Kidney (tissue), 14 donors: Measurements from ENCODE around the gene IFRD2. TPM values are rescaled to one million over a fixed set of nuclear protein-coding genes. Genes with fewer than 3 reads are reported as not detected.

ENCODE experiments used
- DNase-seq, 5 donors: peaks; one replicate each; pipeline ENCODE4 v3.0.0-alpha.2; 2013 to 2020
- FAIRE-seq: peaks from 2 replicates; lab custom pipeline; 2012; peaks lifted over from hg19 to GRCh38; lab: Jason Lieb, UNC
- H3K27ac ChIP-seq, 2 donors: one replicate each; pipeline ENCODE4 v1.7.0; 2013; ENCODE audit warnings: low read depth in 2 of 2, low read length in 2 of 2, inconsistent platforms in 1 of 2
- H3K27me3 ChIP-seq: one replicate; pipeline ENCODE4 v1.7.1; 2013; ENCODE audit warnings: low read length, inconsistent platforms; ENCODE audit not compliant: control insufficient read depth, insufficient read depth
- H3K36me3 ChIP-seq, 3 donors: one replicate each; pipeline versions ENCODE4 v1.7.0 to v1.7.1; 2013; ENCODE audit warnings: low read length in 3 of 3, control low read depth in 1 of 3, inconsistent platforms in 1 of 3; ENCODE audit not compliant: insufficient read depth in 3 of 3, control insufficient read depth in 2 of 3
- H3K4me1 ChIP-seq, 3 donors: one replicate each; pipeline versions ENCODE4 v1.7.0 to v1.7.1; 2013; ENCODE audit warnings: low read length in 3 of 3, inconsistent platforms in 1 of 3, low read depth in 1 of 3; ENCODE audit not compliant: control insufficient read depth in 2 of 3, insufficient read depth in 2 of 3
- H3K4me3 ChIP-seq, 3 donors: one replicate each; pipeline versions ENCODE4 v1.7.0 to v1.8.1; 2013; ENCODE audit warnings: low read length in 3 of 3, control low read depth in 1 of 3, inconsistent platforms in 1 of 3
- H3K9ac ChIP-seq, 3 donors: one replicate each; pipeline versions ENCODE4 v1.7.0 to v1.7.1; 2013; ENCODE audit warnings: low read length in 3 of 3, control low read depth in 1 of 3, inconsistent platforms in 1 of 3
- H3K9me3 ChIP-seq, 3 donors: one replicate each; pipeline versions ENCODE4 v1.7.0 to v1.7.1; 2013; ENCODE audit warnings: low read length in 3 of 3, control low read depth in 1 of 3, inconsistent platforms in 1 of 3; ENCODE audit not compliant: control insufficient read depth in 2 of 3, insufficient read depth in 1 of 3
- intact Hi-C: fragments of 100-400 bp; cut with DNase I; formaldehyde crosslinking; loops from one replicate; pipeline ENCODE4 v1.11.1; 2022
- polyA plus RNA-seq: library from polyadenylated mRNA; stranded (reverse); fragments of 350-450 nt; fragmentation: Illumina TruSeq; extraction: RNeasy Lipid Tissue Mini Kit (QIAGEN cat#74804); gene quantifications from one replicate; pipeline ENCODE4 v1.2.3, GENCODE V29; 2014; ENCODE audit warnings: low read depth, low replicate concordance; ENCODE audit not compliant: insufficient read depth
- total RNA-seq: library from RNA; stranded (reverse); fragmentation: NEBNext Ultra II Directional; extraction: Animal tissue kit (Norgen Biotek cat#: 25700); gene quantifications from one replicate; pipeline ENCODE4 v1.2.1, GENCODE V29; 2021
- TF ChIP-seq, protein P1 (sequence below): IDR thresholded peaks from 3 replicates; pipeline ENCODE4 v1.5.1; 2012; ENCODE audit warnings: mild to moderate bottlenecking, moderate library complexity, borderline replicate concordance; ENCODE audit not compliant: insufficient read depth; ENCODE audit errors: extremely low read depth
- donor health status: control.
- donor health status: control.
- donor health status: control.
- donor health status: control.
- donor health status: control.
- donor health status: DM: yes; HTN: yes; CAD: no.
- donor health status: Normal renal cell carcinoma (clear cell type).

Gene IFRD2
- total and polyA plus RNA-seq, 2 donors from 2014 or later, result 54.1 to 78.1 TPM

DNA sequence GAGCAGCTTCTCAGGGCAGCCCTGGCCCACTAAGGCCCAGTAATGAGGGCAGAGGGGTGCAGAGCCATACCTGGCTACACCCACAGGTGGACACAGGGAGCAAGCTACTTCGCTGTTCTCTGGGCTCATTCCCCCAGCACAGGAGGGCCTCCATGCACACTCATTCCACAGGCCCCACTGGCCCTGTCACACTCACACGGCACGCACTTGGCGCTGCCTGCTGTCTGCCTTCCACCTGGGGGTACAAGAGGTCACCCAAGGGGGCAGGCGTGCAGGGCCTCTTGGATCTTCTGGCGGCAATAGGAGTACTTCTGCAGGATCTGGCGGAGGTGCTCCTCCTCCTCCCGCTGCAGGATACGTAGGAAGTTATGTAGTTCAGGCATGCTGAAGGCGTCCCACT is 38.1 kb upstream of the IFRD2 start:
- no peak overlapping the region for H3K27ac ChIP-seq
- FAIRE-seq (no peak), DNase-seq (no peak)
- peaks cover 0 to 19% (median 3%) of the 10 kb centered on the region in 3 donors for H3K4me1 ChIP-seq
- no peaks in the 10 kb centered on the region for H3K27me3 ChIP-seq
- no peak overlapping the region for H3K9ac ChIP-seq
- intact Hi-C loops, result no loop called here
- H3K9me3 ChIP-seq, result no peaks in the 10 kb centered on the region
- H3K36me3 ChIP-seq, result peaks cover 4 to 37% (median 23%) of the 10 kb centered on the region in 3 donors
- H3K4me3 ChIP-seq, result no peak overlapping the region
- TF ChIP-seq, protein P1, sequence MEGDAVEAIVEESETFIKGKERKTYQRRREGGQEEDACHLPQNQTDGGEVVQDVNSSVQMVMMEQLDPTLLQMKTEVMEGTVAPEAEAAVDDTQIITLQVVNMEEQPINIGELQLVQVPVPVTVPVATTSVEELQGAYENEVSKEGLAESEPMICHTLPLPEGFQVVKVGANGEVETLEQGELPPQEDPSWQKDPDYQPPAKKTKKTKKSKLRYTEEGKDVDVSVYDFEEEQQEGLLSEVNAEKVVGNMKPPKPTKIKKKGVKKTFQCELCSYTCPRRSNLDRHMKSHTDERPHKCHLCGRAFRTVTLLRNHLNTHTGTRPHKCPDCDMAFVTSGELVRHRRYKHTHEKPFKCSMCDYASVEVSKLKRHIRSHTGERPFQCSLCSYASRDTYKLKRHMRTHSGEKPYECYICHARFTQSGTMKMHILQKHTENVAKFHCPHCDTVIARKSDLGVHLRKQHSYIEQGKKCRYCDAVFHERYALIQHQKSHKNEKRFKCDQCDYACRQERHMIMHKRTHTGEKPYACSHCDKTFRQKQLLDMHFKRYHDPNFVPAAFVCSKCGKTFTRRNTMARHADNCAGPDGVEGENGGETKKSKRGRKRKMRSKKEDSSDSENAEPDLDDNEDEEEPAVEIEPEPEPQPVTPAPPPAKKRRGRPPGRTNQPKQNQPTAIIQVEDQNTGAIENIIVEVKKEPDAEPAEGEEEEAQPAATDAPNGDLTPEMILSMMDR, result no peak

DNA sequence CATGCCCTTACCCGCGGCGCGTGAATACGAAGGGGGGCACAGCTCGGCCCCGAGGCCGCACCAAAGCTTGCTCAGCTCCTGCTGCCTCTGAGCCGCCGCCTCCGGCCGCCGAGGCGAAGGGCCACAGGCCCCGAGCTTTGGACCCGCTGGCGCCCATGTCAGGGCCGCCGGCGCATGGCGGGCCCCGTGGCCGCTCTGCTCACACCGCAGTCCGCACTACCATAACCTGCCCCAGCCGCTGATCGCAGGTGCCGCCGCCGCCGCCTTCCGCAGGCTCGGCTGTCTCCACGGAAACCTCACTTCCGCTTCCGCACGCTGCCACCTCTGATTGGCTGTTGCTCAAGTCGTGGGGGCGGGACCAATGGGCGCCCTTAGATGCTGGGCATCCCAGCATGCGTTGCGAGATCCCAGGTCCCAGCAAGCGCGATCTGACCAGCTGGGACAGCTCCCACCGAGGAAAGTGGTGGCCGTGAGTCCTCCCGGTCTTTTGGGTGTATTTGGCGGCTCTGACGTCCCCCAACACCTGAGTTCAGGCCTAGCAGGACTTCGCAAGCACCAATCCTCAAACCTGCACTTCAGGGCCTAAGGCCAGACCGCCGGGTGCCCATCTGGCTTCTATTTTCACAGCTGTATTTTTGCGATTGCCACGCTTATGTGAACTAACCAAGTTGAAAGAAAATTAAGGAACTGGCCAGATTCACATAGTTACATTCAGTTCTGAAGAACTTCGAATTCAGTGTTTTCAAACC is 35.9 kb upstream of the IFRD2 start, which contains the start of gene TUSC2:
TUSC2 (minus strand) TSS at position 281 of the 749 bp plus-strand sequence; CDS start at position 157, 124 bp downstream.
- Histone ChIP-seq H3K4me3 (peak within 1 kb of the TSS; percentile 68 to 89 (median 70)), H3K27me3 (no peaks in the 10 kb centered on the region), H3K4me1 (peaks cover 0 to 22% (median 12%) of the 10 kb centered on the region in 3 donors), H3K27ac (peak within 1 kb of the TSS; percentile 77 to 87), H3K36me3 (peaks cover 4 to 41% (median 23%) of the 10 kb centered on the region in 3 donors), H3K9ac (peak within 1 kb of the TSS; percentile 44 to 90 (median 84)), H3K9me3 (no peaks in the 10 kb centered on the region)
- TF ChIP-seq, protein P1, result no peak
- intact Hi-C loops, result no loop called here
- DNase-seq, result peak; percentile 97 to 99 (median 98)
- FAIRE-seq, result peak; percentile 52

DNA sequence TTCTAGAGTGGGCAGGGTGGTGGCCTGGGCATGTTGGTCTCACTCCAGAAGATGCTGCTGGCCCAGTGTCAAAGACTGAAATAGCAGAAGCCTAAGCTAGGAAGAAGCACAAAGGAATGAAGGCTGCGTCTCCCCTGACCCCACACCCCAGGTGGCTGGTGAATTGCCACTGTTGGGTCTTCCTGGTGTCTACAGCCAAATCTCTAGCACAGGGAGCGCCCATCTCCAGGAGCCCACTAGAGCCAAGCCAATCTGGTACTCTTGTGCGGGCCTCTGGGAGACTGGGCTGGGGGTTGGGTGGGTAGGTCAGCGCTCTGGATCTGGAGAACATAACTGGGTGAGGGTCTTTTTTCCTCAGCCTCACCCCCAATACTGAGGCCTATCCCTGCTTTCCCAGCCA is 34.9 kb upstream of the IFRD2 start:
- TF ChIP-seq, protein P1, result no peak
- peaks cover 4 to 40% (median 23%) of the 10 kb centered on the region in 3 donors for H3K36me3 ChIP-seq
- peak overlapping the region; percentile 68 to 89 (median 70) for H3K4me3 ChIP-seq
- DNase-seq (no peak), FAIRE-seq (no peak)
- H3K9ac ChIP-seq, result peak overlapping the region in 2 of 3 donors; percentile 44 to 90
- no peaks in the 10 kb centered on the region for H3K9me3 ChIP-seq
- no peaks in the 10 kb centered on the region for H3K27me3 ChIP-seq
- peaks cover 0 to 27% (median 12%) of the 10 kb centered on the region in 3 donors for H3K4me1 ChIP-seq
- no peak overlapping the region for H3K27ac ChIP-seq
- intact Hi-C loops, result no loop called here
